GM06990 (cell line): ENCODE results near the gene SCD5.
"Not testable (repeated sequence)": the region's sequence is repeated elsewhere in the genome, so short reads cannot be mapped to it uniquely, and the experiment has no call there.

ENCODE experiments used
- DNase-seq: peaks from one replicate; pipeline ENCODE4 v3.0.0-alpha.2; 2011; ENCODE audit not compliant: insufficient read length; ENCODE audit errors: extremely low read depth
- H3K27me3 ChIP-seq: replicated peaks from 2 replicates; pipeline ENCODE4 v1.6.0; 2011; ENCODE audit warnings: low read length; ENCODE audit not compliant: control insufficient read depth, insufficient read depth
- H3K36me3 ChIP-seq: 2 replicates; pipeline ENCODE4 v1.5.1; 2011; ENCODE audit warnings: low read length; ENCODE audit not compliant: control insufficient read depth, insufficient read depth
- H3K4me3 ChIP-seq: replicated peaks from 2 replicates; pipeline ENCODE4 v1.5.1; 2011; ENCODE audit warnings: low read depth, mild to moderate bottlenecking, control low read depth, low read length
- TF ChIP-seq, protein P1 (sequence below): IDR thresholded peaks from 2 replicates; pipeline ENCODE4 v1.5.1; 2011; ENCODE audit warnings: low read length, control low read depth, mild to moderate bottlenecking, inconsistent platforms; ENCODE audit not compliant: insufficient read depth, poor library complexity, severe bottlenecking

SCD5 gene

DNA sequence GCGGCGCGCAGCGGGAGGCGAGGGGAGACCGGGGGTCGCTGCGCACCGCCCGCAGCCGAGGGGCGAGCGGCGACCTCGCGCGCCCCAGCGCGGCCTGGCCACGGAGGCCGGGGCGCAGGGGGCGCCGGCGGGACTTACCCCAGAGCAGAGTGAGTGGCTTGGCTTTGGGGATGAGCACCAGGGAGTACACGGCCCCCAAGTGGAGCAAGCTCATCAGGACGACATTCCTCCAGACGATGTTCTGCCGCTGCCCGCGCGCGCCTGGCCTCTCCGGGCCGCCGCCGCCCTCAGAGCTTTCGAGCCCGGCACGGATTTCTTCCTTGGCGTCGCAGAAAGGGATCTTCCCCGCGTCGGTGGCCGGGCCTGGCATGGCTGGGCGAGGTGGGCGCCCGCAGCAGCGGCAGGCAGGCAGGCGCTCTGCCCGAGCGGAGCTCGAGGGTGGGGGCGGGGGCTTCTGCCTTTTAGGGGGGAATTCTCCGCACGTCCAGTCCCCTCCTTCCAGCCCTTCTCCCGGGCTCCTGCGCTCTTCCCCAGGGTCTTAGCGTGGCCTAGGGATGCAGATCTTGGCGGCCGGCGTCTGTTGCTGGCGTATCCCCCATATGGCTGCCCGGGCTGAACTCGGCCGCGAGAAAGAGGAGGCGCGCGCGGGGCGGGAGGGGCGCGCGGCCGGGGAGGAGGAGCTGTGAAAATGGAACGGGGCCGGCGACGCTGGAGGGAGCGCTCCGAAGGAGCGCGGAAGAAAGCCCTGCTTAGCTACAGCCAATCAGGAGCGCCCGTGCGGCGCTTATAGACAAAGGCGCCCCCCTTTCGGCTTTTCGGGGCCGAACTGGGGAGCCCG is at the start of gene SCD5:
SCD5 (minus strand) TSS at position 629 of the 838 bp plus-strand sequence; CDS start at position 370, 259 bp downstream.
- DNase-seq, result peak; percentile 73
- TF ChIP-seq, protein P1, sequence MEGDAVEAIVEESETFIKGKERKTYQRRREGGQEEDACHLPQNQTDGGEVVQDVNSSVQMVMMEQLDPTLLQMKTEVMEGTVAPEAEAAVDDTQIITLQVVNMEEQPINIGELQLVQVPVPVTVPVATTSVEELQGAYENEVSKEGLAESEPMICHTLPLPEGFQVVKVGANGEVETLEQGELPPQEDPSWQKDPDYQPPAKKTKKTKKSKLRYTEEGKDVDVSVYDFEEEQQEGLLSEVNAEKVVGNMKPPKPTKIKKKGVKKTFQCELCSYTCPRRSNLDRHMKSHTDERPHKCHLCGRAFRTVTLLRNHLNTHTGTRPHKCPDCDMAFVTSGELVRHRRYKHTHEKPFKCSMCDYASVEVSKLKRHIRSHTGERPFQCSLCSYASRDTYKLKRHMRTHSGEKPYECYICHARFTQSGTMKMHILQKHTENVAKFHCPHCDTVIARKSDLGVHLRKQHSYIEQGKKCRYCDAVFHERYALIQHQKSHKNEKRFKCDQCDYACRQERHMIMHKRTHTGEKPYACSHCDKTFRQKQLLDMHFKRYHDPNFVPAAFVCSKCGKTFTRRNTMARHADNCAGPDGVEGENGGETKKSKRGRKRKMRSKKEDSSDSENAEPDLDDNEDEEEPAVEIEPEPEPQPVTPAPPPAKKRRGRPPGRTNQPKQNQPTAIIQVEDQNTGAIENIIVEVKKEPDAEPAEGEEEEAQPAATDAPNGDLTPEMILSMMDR, result peak; percentile 13
- Histone ChIP-seq H3K36me3 (no peaks in the 10 kb centered on the region), H3K4me3 (peak within 1 kb of the TSS; percentile 63), H3K27me3 (no peaks in the 10 kb centered on the region)

DNA sequence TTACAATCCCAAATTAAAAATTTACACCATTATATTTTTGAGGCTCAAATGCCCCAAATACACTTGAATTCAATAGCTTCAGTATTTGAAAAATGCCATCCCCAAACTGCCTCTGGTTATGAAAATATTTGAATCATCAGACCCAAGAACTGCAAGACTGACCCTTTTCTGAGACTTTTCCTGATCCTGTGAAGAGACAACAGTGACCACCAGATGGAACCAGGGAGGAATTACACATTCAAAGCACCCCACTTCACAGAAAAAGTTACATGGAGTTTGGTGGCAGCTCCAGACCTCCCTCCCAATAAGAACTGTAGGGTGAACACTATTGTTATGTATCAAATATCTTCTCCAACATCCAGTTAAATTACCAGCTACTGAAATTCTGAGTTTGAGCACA is 44.0 kb upstream of the SCD5 start:
- Histone ChIP-seq H3K4me3 (no peak overlapping the region), H3K36me3 (peaks cover 16% of the 10 kb centered on the region), H3K27me3 (no peaks in the 10 kb centered on the region)
- DNase-seq, result no peak
- TF ChIP-seq, protein P1, result peak; percentile 7

DNA sequence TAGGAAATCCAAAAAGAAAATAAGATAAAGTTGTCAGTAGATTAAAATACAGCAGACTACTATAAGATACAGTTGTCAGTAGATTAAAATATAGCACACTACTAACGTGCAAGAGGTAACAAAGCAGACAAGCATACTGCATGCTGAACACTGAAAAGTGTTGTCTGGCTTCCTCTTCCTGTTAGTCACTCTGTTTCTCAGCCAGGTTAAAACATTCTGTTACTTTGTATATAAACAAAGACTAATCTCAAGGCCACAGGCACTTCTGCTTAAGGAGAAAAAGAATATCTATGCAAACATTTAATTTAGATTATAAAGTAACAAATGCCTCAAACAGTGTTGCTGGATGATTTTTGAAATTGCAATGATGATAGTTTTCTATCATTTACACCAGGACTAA is 41.0 kb upstream of the SCD5 start:
- H3K36me3 ChIP-seq, result peaks cover 13% of the 10 kb centered on the region
- DNase-seq, result no peak
- H3K27me3 ChIP-seq, result no peaks in the 10 kb centered on the region
- TF ChIP-seq, protein P1, result no peak
- H3K4me3 ChIP-seq, result no peak overlapping the region

DNA sequence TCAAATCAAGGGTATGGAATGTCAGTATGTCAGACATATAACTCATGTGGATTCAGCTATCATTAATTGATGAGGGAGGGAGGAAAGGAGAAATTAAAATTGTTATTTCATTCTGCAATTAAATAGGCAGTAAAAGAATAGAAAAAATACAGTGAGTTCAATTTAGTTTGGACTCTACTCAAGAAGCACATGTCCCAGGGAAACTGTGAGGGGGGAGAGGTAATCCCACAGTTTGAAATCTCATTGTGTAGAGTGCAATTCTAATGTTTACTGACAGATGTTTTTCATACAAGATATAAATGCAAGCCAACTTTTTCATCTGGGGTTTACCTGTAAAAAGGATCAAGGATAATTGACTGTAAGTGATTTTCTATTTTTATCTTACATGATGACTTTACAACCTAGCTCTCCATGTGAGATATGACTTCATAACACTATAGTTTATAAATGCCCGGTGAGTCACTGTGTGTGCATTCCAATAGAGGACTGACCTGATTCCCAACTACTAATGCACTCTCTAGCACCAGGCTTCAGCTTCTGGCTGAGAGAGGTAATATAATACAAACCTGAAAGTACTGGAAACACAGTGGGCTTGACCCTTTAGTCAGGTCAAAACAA is 35.2 kb upstream of the SCD5 start:
- no peak overlapping the region for H3K4me3 ChIP-seq
- H3K27me3 ChIP-seq, result no peaks in the 10 kb centered on the region
- TF ChIP-seq, protein P1, result no peak
- peaks cover 3% of the 10 kb centered on the region for H3K36me3 ChIP-seq
- DNase-seq, result no peak

DNA sequence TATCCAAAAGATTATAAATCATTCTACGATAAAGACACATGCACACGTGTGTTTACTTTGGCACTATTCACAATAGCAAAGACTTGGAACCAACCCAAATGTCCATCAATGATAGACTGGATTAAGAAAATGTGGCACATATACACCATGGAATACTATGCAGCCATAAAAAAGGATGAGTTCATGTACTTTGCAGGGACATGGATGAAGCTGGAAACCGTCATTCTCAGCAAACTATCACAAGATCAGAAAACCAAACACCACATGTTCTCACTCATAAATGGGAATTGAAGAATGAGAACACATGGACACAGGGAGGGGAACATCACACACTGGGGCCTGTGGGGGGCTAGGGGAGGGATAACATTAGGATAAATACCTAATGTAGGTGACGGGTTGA is 34.5 kb upstream of the SCD5 start:
- H3K4me3 ChIP-seq, DNase-seq, H3K27me3 ChIP-seq, H3K36me3 ChIP-seq: not testable (repeated sequence)

DNA sequence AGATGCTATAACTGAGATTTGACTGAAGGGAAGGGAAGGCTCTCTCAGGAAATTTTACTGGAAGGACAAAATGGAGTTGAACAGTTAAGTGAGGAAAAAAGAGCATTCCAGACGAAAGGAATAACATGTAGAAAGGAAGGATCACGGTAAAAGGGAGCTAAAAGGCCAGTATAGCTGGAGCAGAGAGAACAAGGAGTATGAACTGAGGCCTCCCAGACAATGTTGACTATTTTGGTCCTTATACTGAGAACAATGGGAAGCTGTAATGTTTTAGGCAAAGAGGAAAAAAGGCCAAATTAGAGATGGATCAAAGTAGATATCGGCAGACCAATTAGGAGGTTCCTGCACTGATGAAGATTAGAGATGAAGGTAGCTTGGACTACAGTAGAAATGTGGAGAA is 26.8 kb upstream of the SCD5 start:
- DNase-seq, result no peak
- no peak overlapping the region for H3K4me3 ChIP-seq
- TF ChIP-seq, protein P1, result no peak
- peaks cover 3% of the 10 kb centered on the region for H3K36me3 ChIP-seq
- H3K27me3 ChIP-seq, result no peaks in the 10 kb centered on the region
